Measurements from ENCODE around the gene CR2.
"Not testable (repeated sequence)": the region's sequence is repeated elsewhere in the genome, so short reads cannot be mapped to it uniquely, and the experiment has no call there.

The CR2 gene

GRCh38 chr1:207510444-207510843, 56.3 kb downstream of the CR2 start:
- no peak for DNase-seq

- DNase-seq, result no peak
Observed at GRCh38 chr1:207514890-207515289, 60.8 kb downstream of the CR2 start.

GRCh38 chr1:207516729-207517128, 62.6 kb downstream of the CR2 start:
- no peak for DNase-seq

- no peak for DNase-seq
Observed at GRCh38 chr1:207518608-207519236, 64.6 kb downstream of the CR2 start.

GRCh38 chr1:207519505-207520399, 65.6 kb downstream of the CR2 start:
- no peak for DNase-seq

- not testable (repeated sequence) for DNase-seq
Observed at GRCh38 chr1:207520400-207521345, 66.5 kb downstream of the CR2 start.

- not testable (repeated sequence) for DNase-seq
Observed at GRCh38 chr1:207525239-207525638, 71.1 kb downstream of the CR2 start.

- not testable (repeated sequence) for DNase-seq
Observed at GRCh38 chr1:207528401-207528800, 74.3 kb downstream of the CR2 start.

- not testable (repeated sequence) for DNase-seq
Observed at GRCh38 chr1:207536263-207536662, 82.1 kb downstream of the CR2 start.
